Kasumi-1 (cell line): ENCODE results near the gene PURA.

Experiments
- DNase-seq, 2 experiments: peaks; one replicate each; lab custom pipeline; 2025; lab: John Stamatoyannopoulos, UW

The PURA gene

DNA sequence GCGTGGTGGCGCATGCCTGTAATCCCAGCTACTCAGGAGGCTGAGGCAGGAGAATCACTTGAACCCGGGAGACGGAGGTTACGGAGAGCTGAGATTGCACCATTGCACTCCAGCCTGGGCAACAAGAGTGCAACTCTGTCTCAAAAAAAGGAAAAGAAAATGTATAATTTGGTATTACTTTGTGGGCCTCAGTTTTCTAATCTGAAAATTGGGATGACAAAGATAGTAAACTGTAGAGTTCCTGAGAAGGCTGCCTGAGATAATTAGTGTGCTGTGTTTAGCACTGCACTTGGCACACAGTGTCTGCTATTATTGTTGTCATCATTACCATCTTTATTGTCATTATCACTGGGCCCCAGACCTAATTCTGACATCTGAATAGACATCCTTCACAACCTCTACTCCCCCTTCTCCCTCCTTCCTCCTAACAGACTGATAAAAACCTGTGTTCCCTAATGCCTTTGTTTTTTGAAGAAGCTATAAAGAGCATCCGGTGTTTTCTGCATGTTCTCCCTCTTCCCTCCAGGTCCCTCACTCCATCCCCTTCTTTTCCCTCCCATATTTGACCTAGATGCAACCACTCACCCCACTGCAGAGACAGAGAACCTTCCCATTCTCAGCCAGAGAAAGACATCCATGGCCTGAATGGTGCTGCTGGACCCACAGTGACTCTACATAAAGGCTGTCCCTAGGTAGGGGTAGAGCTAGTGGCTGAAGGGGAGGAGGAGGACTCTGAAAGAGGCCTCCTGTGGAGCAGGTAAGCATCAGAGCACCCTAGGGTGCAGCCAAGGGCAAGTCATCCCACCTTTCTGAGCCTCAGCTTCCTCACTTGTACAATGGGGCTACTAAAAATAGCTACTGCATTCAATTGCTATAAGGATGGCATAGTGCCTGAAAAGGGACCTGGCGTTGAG, 45.4 kb downstream of the PURA start:
- no peak for DNase-seq

DNA sequence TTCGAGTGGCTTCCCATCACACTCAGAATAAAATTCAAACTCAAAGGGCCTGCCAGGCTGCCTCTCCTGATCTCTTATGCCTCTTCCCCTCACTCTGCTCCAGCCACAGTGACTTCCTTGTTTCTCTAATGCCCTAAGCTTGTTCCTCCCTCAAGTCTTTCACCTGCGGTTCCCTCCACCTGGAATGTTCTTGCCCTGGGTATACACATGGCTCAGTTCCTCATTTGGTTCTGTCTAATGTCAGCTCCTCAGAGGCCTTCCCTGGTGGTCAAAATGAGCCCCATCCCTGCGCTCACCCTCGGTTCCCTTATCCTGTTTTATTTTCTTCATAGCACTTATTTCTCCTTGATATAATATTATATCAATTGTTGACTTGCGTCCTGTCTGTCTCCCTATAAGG, 48.4 kb downstream of the PURA start:
- no peak for DNase-seq

DNA sequence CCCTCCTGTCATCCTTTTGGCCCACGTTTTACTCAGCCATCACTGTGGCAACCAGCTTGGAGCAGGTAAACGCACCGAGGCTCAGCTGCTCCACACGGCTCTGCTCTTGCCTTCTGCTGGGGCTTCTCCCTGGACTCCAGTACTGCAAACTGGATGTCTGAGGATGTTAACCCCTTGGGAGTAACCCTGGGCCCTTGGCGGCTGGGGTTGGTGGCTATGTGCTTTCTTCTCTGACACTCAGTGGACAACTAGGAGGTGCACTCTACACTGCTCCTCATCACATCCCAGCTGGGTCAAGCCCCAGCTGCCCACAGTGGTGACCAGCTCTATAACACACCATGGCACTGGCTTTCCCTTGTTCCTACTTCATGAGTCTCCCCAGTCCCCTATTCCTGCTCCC, 48.9 kb downstream of the PURA start:
- no peak for DNase-seq

DNA sequence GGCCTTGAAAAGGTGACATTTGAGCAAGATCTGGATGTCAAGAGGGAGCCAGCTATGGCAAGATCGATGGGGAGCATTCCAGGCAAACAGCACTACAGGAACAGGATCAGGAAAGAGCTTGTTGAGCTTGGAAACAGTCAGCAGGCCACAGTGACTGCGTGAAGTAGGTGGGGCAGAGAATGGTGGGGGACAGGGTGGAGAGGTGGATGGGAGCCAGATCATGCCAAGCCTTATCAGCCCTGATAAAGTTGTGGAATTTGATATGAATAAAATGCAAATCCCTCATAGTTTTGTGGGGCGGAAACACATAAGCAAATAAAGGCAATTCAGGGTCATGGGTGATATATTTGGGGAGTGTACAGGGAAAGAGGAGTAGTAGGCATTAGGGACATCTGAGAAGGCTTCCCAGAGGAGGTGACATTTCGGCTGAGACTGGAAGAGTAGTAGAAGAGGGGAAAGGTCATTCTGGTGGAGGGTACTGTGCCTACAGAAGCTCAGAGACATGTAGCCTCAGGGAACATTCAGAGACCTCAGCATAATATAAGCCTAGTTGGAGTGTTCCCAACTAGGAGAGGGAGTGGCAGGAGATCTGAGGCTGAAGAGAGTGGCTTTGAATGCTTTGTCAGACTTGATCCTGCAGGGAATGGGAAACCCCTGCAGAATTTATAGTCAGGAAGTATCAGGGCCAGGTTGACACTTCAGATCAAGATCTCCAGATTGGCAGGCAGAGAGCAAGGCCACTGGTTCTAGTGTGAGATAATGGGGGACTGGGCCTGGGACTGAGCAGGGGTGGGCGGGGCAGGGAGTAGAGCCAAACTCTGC, 51.4 kb downstream of the PURA start:
- DNase-seq = no peak

DNA sequence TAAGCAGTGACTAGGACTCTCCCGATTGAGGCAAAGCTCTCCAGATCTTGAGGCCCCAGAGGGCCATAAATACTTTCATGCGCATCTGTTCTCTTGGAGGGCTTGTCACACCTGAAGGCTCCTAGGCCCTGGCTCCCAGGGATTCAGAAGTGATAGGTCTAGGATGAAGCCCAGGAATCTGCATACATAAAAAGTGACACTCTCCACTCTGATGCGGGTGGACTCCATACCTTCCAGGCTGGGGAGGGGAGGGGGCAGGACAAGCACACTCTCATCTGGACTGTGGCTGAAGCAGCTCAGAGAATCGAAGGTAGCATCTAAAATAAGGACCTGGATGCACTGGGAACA, 52.0 kb downstream of the PURA start:
- no peak for DNase-seq

DNA sequence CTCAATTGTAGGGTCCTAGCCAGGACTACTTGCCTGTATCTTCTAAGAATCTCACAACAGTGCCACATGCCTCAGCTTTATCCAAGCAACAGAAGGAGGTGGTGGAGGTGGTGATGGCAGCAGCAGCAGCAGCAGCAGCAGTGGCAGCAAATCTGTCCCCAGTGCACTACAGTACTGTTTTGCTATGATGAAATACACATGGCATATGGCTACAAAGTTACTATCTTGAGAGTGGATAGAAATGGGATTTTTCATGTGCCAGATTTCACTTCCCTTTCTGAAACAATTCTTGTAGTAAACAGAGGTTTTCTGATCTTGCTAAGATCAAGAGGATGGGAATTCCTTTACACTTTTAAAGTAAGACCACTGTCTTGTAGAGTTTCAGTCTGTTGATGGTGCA, 53.0 kb downstream of the PURA start:
- DNase-seq = no peak

DNA sequence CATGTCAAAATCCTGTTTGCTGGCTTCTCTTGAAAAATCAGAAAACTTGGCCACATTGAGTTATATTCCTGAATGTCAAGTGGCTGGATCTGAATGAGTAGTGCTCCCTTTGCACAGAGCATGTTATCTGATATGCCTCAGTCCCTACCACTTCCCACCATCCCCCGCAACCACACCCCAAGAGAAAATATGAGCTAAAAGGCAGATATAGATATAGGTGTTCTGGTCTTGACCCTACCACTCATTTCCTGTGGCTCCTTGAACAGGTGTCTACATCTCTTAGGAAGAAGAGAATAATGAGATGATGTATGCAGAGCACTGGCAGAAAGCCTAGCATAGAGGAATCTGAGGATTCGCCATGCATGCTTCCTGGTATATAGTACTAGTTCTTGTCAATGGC, 54.5 kb downstream of the PURA start:
- DNase-seq = no peak

DNA sequence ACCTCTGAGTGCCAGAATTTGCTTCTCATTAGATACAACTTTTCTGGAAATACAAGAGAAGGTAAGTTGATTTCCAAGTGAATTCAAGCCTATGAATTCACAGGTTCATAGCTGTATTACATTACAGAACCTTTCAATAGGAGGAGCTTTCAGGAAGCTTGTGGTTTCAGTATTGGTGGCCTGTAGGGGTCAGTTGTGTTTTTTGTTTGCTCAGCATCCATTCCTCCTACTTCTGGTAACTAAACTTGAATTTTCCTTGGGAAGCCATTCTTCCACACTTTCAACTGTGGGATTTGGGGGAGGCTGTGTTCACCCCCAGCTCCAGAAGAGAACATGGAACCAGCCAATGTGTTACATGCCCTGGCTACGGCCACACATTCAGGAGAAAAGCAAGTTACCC, 55.5 kb downstream of the PURA start:
- DNase-seq = no peak

DNA sequence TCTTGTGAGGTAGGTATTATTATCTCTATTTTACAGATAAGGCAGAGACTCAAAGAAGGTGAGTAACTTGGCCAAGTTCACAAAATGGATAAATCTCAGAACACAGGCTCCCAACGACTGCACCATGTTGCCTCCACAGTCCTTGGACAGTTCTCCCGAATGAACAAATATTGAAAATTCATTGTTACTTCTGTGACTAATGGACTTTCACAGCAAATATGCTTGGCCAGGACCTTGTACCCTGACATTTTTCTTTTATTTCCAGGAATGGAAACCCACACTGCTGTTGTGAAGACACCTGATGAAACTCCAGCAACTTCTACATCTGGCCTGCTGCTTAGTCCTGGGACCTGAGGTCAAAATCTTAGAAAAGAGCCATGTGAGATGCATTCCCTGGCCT, 58.6 kb downstream of the PURA start:
- DNase-seq = no peak

DNA sequence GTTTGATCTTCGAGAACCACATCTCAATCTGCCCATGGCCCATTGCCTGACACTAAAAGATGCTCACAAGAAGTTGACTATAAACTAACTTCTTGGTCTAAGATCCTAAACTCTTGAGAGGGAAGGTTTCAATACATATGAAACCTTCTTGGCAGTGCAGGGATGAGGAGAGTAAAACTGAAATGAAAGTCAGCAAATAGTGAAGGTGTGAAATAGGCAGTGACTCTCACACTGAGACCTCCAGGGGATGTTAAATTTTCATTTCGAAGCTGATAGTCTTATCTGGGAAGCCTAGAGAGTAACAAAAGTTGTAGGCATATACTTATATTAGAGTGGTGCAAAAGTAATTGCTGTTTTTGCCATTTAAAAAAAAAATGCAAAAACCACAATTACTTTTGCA, 60.1 kb downstream of the PURA start:
- no peak for DNase-seq

DNA sequence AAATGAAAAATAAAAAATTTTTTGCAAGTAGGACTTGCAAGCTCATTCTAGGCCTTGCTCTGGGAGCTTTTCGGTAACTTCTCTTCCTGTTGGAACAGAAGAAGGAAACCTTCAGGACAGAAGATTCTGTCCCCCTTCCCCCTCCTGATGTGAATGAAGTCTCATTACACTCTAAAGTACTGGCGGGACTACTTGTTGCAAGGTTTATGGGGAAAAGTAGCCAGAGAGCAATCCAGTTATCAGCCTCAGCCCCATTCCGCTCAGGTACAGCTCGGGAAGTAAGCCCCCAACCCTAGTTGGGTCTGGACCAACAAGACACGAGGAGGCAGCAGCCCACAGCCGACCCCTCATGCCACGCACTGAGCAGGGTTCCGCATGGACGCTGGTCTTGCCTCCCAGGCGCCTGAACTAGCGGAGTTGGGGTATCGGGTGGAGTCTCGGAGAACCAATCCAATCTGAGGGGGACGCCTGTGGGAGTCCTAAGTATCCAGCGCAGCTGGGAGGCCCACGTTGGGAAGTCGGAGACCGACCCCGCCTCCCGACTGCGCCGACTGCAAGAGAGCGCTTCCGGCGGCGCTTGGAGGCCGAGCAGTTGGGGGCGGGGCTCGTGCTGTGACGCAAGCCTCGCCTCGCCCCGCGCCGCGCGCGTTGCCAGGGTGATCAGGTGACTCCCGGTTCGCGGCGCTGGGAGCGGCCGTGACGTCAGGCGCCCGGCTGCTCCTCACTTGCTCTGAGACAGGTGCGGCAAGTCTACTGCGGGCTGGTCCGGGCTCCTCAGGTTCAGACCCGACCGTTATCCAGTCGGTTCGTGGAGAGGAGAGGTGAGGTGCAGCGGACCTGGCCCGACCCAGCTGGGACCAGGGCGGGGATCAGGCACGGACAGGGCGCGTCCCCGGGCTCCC, 60.8 kb downstream of the PURA start, which contains the start of gene CYSTM1:
TSS of gene CYSTM1 (plus strand) at position 724 of the 902 bp plus-strand sequence. CDS start 19,278 bp downstream, outside the sequence.
- peak; percentile 65 to 71 for DNase-seq
